Inflammatory macrophage (primary cell): ENCODE data around the gene TTC39B.

ENCODE experiments used
- DNase-seq, 2 donors: peaks; one replicate each; pipeline ENCODE4 v3.0.0-alpha.2; 2020 to 2022

Gene TTC39B

DNA sequence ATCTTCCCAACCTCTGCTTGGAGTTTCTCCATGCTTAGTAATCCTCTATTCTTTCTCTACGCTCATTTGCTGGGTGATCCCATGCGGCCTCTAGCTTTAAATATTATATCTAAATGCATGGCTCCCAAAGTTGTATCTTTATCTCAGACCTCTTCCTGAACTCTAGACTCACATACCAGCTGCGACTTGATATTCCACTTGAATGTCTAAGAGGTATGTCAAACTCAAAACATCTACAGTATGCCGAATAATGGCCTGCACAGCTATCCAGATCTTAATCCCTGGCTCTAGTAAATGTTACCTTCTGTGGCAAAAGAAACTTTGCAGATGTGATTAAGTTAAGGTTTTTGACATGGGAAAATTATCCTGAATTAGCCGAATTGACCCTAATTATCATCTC is 179.2 kb downstream of the TTC39B start:
- DNase-seq = no peak

- DNase-seq = no peak
Observed at GRCh38 chr9:15121630-15122029, 185.4 kb downstream of the TTC39B start.

DNA sequence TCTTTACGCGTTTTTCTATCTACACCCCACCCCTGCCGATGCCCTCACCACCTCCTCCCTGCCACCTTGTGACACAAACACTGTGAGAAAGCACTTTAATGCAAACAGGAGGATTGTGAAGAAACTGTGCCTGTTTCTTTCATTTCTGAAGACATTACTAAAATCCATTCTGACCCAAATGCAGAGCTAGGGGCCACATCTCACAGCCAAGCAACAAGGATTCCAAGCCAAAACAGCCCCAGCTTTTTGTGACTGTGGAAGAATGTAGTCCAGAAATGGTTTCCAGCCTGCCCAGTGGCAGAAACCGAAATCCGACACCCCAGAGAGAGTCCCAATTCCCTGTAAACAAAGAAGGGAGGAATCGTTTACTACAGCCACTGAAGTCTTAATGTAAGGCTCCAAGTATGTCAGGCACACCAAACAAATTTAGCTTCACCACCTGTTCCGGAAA is 190.9 kb downstream of the TTC39B start:
- DNase-seq = no peak

DNA sequence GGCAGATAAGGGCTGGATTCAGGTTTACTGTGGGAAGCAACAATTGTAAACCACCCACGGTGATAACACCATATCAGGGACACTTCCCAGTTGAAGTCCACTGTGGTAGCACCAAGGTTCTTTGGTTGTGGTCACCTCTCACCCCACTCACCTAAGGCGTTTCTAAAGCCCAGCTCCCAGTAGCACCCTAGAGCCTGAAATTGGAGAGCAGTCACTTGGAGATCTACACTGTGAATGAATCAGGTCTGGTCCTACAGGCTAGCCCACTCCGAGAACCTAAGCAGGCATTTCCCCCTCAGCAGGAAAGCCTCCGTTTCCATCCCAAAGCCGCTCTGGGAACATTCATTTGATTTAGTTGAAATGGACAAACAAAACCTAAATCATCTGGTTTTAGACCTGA is 191.3 kb downstream of the TTC39B start:
- DNase-seq = no peak

DNA sequence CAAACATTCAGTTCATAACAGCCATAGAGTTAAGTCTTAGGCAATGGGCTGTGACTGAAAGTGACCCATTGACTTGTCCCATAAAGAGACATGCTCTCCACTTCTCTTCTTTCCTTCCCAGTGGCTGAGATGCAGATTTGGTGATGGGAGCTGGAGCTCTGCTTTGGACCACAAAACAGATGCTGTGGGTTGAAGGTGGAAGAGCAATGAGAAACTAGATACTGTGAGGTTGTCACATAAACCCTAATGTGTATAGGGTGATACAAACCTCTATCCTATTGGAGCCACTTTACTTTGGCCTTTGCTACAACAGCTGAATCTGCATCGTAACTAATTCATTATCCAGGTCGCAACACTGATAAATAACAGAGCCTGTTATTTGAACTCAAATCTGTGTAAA is 192.0 kb downstream of the TTC39B start:
- no peak for DNase-seq
